GM12878 (cell line): ENCODE measurements around the gene PARP11. TPM values are rescaled to one million over a fixed set of nuclear protein-coding genes. Genes with fewer than 3 reads are reported as not detected.
A peak's percentile ranks its signal among the peaks of the same experiment; 100 is the strongest.

Experiments
- ATAC-seq: fragments of 200-7000 bp; cut with Tn5 transposase; 3 replicates; pipeline ENCODE4 v1.9.1; 2020; ENCODE audit warnings: mild to moderate bottlenecking, moderate library complexity
- BruUV-seq: library from RNA; stranded (reverse); fragments of 400-500 nt; replicated peaks from 2 replicates; lab custom pipeline; 2021; lab: Mats Ljungman, UMichigan
- CTCF ChIA-PET: fragments of 300-600 bp; sonication (Branson Sonifier 250); formaldehyde crosslinking; extraction: SDS; loops from one replicate; lab custom pipeline; 2021; ENCODE audit warnings: inconsistent platforms; lab: Yijun Ruan, JAX
- POLR2A ChIA-PET: fragments of 350-600 bp; formaldehyde crosslinking; extraction: SDS; loops from one replicate; lab custom pipeline; 2021; ENCODE audit warnings: inconsistent platforms; lab: Charles Lee
- RAD21 ChIA-PET: fragments of 300-600 bp; sonication (Branson Sonifier 250); formaldehyde crosslinking; loops from one replicate; lab custom pipeline; 2023; ENCODE audit warnings: antibody characterized with exemption; ENCODE audit not compliant: unreplicated experiment; lab: Charles Lee
- SMC1A ChIA-PET: fragments of 300-600 bp; sonication (Branson Sonifier 250); formaldehyde crosslinking; loops from one replicate; lab custom pipeline; 2023; ENCODE audit not compliant: unreplicated experiment, uncharacterized antibody; lab: Charles Lee
- DNase-seq: peaks from one replicate; pipeline ENCODE4 v3.0.0-alpha.2; 2011; ENCODE audit warnings: low read depth, low spot score
- FAIRE-seq: peaks from 3 replicates; lab custom pipeline; 2011; peaks lifted over from hg19 to GRCh38; lab: Jason Lieb, UNC
- H2AFZ ChIP-seq: 2 replicates; pipeline ENCODE4 v1.6.0; 2011; ENCODE audit warnings: low read depth, low read length, control low read depth; ENCODE audit not compliant: control insufficient read depth
- H3K27ac ChIP-seq: 2 replicates; pipeline ENCODE4 v1.5.1; 2011; ENCODE audit warnings: control low read depth; ENCODE audit not compliant: control insufficient read depth, insufficient read depth
- H3K27me3 ChIP-seq, 2 experiments: replicated peaks in 1 of 2; 2 replicates each; pipeline versions ENCODE4 v1.6.0 to v1.6.1; 2011; ENCODE audit warnings: low read length in 1 of 2; ENCODE audit not compliant: control insufficient read depth in 2 of 2, insufficient read depth in 2 of 2
- H3K36me3 ChIP-seq, 2 experiments: 2 replicates each; pipeline ENCODE4 v1.5.1; 2011; ENCODE audit warnings: low read length in 1 of 2; ENCODE audit not compliant: control insufficient read depth in 2 of 2, insufficient read depth in 2 of 2
- H3K4me1 ChIP-seq: 2 replicates; pipeline ENCODE4 v1.6.1; 2011; ENCODE audit warnings: mild to moderate bottlenecking, low read length, moderate library complexity, mixed read lengths; ENCODE audit not compliant: control insufficient read depth, insufficient read depth
- H3K4me2 ChIP-seq: 2 replicates; pipeline ENCODE4 v1.6.0; 2011; ENCODE audit warnings: control low read depth; ENCODE audit not compliant: control insufficient read depth, insufficient read depth
- H3K4me3 ChIP-seq: fragments of 200-600 bp; sonication (generic); 2 replicates; pipeline ENCODE4 v1.5.1; 2016
- H3K79me2 ChIP-seq: 2 replicates; pipeline ENCODE4 v1.6.0; 2011; ENCODE audit warnings: low read length; ENCODE audit not compliant: control insufficient read depth, insufficient read depth
- H3K9ac ChIP-seq: 2 replicates; pipeline ENCODE4 v1.8.0; 2011; ENCODE audit warnings: low read length, control low read depth, mixed read lengths; ENCODE audit not compliant: control insufficient read depth, insufficient read depth
- H3K9me3 ChIP-seq: replicated peaks from 3 replicates; pipeline ENCODE4 v1.5.1; 2011; ENCODE audit warnings: mild to moderate bottlenecking, low read length; ENCODE audit not compliant: control insufficient read depth, insufficient read depth
- H4K20me1 ChIP-seq: 2 replicates; pipeline ENCODE4 v1.6.0; 2011; ENCODE audit not compliant: control insufficient read depth, insufficient read depth
- HCFC1 ChIP-seq: fragments of 150-350 bp; IDR thresholded peaks from 2 replicates; pipeline ENCODE4 v1.6.1; 2014; ENCODE audit warnings: low read length
- HDAC6 ChIP-seq: fragments of 200-600 bp; sonication (generic); IDR thresholded peaks from one replicate; pipeline ENCODE4 v1.8.0; 2017; ENCODE audit warnings: antibody characterized with exemption; ENCODE audit not compliant: unreplicated experiment
- NFXL1 ChIP-seq: fragments of 450-650 bp; IDR thresholded peaks from 2 replicates; pipeline ENCODE4 v1.6.1; 2017; ENCODE audit warnings: antibody characterized with exemption, mild to moderate bottlenecking, borderline replicate concordance
- RELA ChIP-seq: fragments of 450-650 bp; IDR thresholded peaks from 2 replicates; pipeline ENCODE4 v1.8.0; 2014; ENCODE audit warnings: borderline replicate concordance; ENCODE audit not compliant: partially characterized antibody
- SP1 ChIP-seq: IDR thresholded peaks from one replicate; pipeline ENCODE4 v1.6.1; 2011; ENCODE audit warnings: low read depth, low read length
- WGBS: methylation state at CpG from one replicate; pipeline ENCODE4 v1.1.6; 2016; ENCODE audit warnings: low lambda C conversion rate; ENCODE audit not compliant: insufficient replicate concordance, insufficient coverage; ENCODE audit errors: missing lambda C conversion rate; 5-methylcytosine and 5-hydroxymethylcytosine counted together
- in situ Hi-C: fragments of 300-500 bp; cut with MboI; formaldehyde crosslinking; loops from 9 replicates; pipeline ENCODE4 v1.14.3; 2018; ENCODE audit warnings: mixed read lengths
- intact Hi-C: fragments of 100-400 bp; cut with micrococcal nuclease; formaldehyde crosslinking; loops from one replicate; pipeline ENCODE4 v1.14.2; 2022; ENCODE audit not compliant: unreplicated experiment
- polyA plus RNA-seq, 11 experiments: library from polyadenylated mRNA; depleted of rRNA in 4 of 11; unstranded in 6 of 11; stranded (reverse) in 5 of 11; fragments of >200 nt; fragmentation: Nextera tagmentation in 4 of 11; fragmentation: Illumina TruSeq in 1 of 11; extraction: Ambion mirVana in 4 of 11; extraction: Trizol in 1 of 11; gene quantifications; 1 replicate in 1 of 11; 2 replicates in 10 of 11; pipeline versions ENCODE4 v1.2.1 to v1.2.3, GENCODE V29; 2011 to 2016; ENCODE audit warnings: inconsistent platforms in 2 of 11, missing spikeins in 2 of 11, low read depth in 1 of 11
- total RNA-seq, 4 experiments: library from RNA; depleted of rRNA in 3 of 4; stranded (reverse); fragments of >200 nt in 3 of 4; fragmentation: Illumina TruSeq in 1 of 4; extraction: Trizol in 1 of 4; gene quantifications; 2 replicates each; pipeline versions ENCODE4 v1.2.1 to v1.2.3, GENCODE V29; 2013 to 2021
- TF ChIP-seq, protein P1 (sequence below): fragments of 450-650 bp; IDR thresholded peaks from 2 replicates; pipeline ENCODE4 v1.6.1; 2016; ENCODE audit warnings: mild to moderate bottlenecking
- TF ChIP-seq, protein P2 (sequence below): fragments of 450-650 bp; IDR thresholded peaks from 2 replicates; pipeline ENCODE4 v1.6.1; 2014; ENCODE audit warnings: mild to moderate bottlenecking
- TF ChIP-seq, protein P3 (sequence below): IDR thresholded peaks from 2 replicates; pipeline ENCODE4 v1.6.1; 2011; ENCODE audit warnings: borderline replicate concordance, low read depth, mild to moderate bottlenecking, moderate library complexity, mixed read lengths, low read length; ENCODE audit not compliant: insufficient read depth; ENCODE audit errors: extremely low read length

PARP11 gene
- total and polyA plus RNA-seq, 10 of the 15 experiments (the other 5 are each of a cell fraction or from before 2014, with no cell fraction given), result 3.0 to 14.1 (median 6.3) TPM

DNA sequence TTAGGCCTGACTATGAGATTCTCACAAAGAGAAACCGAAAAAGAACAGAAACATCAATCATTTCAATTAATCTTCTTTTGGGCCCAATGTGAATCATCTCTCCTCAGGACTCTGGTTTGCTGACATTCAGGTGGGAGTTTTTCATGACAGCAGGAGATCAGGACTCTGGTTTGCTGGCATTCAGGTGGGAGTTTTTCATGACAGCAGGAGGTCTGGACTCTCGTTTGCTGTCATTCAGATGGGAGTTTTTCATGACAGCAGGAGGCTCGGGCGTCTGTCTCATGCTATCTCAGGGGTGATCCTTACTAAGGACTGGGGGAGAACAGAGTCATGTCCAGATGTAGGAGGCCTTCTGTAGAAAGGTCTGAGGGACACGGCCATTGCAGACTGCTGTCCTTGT is 40.1 kb upstream of the PARP11 start:
- Histone ChIP-seq H3K79me2 (no peaks in the 10 kb centered on the region), H3K27ac (no peak overlapping the region), H3K36me3 (no peaks in the 10 kb centered on the region), H2AFZ (no peak overlapping the region), H3K9ac (no peak overlapping the region), H3K4me1 (no peaks in the 10 kb centered on the region), H3K27me3 (peaks cover 0 to 3% of the 10 kb centered on the region in 2 experiments; a peak in 1 of 4 replicates), H3K4me2 (no peak overlapping the region), H3K4me3 (no peak overlapping the region), H3K9me3 (no peaks in the 10 kb centered on the region; the same call in 2 of the 3 replicates), H4K20me1 (no peaks in the 10 kb centered on the region)
- DNase-seq (no peak), ATAC-seq (no peak), FAIRE-seq (no peak)
- ChIA-PET SMC1A (no interaction called here), RAD21 (no interaction called here), CTCF (interaction anchor here (1.2 kb wide), 1 partner anchor 28 kb away, joined by 3 read pairs; no protein-coding TSS in a partner anchor), POLR2A (interaction anchor here (0.6 kb wide), 1 partner anchor 19 kb away, joined by 3 read pairs; no protein-coding TSS in a partner anchor)
- no TSS peak for BruUV-seq
- TF ChIP-seq, protein P1, sequence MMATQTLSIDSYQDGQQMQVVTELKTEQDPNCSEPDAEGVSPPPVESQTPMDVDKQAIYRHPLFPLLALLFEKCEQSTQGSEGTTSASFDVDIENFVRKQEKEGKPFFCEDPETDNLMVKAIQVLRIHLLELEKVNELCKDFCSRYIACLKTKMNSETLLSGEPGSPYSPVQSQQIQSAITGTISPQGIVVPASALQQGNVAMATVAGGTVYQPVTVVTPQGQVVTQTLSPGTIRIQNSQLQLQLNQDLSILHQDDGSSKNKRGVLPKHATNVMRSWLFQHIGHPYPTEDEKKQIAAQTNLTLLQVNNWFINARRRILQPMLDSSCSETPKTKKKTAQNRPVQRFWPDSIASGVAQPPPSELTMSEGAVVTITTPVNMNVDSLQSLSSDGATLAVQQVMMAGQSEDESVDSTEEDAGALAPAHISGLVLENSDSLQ, result 0 out of 2 replicates have a peak, but pooled peaks have one; percentile 10
- TF ChIP-seq RELA (no peak), HDAC6 (no peak)
- TF ChIP-seq, protein P2, sequence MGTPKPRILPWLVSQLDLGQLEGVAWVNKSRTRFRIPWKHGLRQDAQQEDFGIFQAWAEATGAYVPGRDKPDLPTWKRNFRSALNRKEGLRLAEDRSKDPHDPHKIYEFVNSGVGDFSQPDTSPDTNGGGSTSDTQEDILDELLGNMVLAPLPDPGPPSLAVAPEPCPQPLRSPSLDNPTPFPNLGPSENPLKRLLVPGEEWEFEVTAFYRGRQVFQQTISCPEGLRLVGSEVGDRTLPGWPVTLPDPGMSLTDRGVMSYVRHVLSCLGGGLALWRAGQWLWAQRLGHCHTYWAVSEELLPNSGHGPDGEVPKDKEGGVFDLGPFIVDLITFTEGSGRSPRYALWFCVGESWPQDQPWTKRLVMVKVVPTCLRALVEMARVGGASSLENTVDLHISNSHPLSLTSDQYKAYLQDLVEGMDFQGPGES, result no peak
- WGBS, result 17% methylated on average over 5 of the region's 5 CpGs
- intact Hi-C loops (no loop called here), in situ Hi-C loops (no loop called here)

DNA sequence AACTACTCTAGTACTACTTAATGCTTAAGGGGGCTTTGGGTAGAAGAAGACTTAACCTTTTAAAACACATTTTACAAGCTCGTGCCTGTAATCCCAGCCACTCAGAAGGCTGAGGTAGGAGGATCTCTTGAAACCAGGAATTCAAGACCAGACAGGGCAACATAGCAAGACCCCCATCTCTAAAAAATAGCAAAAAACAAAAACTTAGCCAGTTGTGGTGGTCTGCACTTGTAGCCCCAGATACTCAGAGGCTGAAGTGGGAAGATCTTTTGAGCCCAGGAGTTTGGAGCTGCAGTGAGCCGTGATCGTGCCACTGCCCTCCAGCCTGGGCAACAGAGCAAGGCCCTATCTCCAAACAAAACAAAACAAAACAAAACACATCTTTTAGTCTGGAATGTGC is 39.7 kb upstream of the PARP11 start:
- POLR2A ChIA-PET, result no interaction called here
- DNase-seq (no peak), FAIRE-seq (no peak), ATAC-seq (no peak)
- WGBS, result 45% methylated on average over 3 of the region's 3 CpGs
- H2AFZ ChIP-seq, result no peak overlapping the region
- H3K36me3 ChIP-seq, result no peaks in the 10 kb centered on the region
- peaks cover 0 to 3% of the 10 kb centered on the region in 2 experiments; a peak in 1 of 4 replicates for H3K27me3 ChIP-seq
- no peak overlapping the region for H3K9ac ChIP-seq
- H3K4me1 ChIP-seq, result no peaks in the 10 kb centered on the region
- H3K79me2 ChIP-seq, result no peaks in the 10 kb centered on the region
- intact Hi-C loops, result no loop called here
- no peak overlapping the region for H3K4me2 ChIP-seq
- H3K27ac ChIP-seq, result no peak overlapping the region
- BruUV-seq, result no TSS peak
- no peak overlapping the region for H3K4me3 ChIP-seq
- RAD21 ChIA-PET, result no interaction called here
- no peaks in the 10 kb centered on the region for H4K20me1 ChIP-seq
- CTCF ChIA-PET, result interaction anchor here (1.2 kb wide), 1 partner anchor 28 kb away, joined by 3 read pairs; no protein-coding TSS in a partner anchor
- H3K9me3 ChIP-seq, result no peaks in the 10 kb centered on the region; the same call in 2 of the 3 replicates
- in situ Hi-C loops, result no loop called here
- SMC1A ChIA-PET, result no interaction called here
- TF ChIP-seq, protein P3, sequence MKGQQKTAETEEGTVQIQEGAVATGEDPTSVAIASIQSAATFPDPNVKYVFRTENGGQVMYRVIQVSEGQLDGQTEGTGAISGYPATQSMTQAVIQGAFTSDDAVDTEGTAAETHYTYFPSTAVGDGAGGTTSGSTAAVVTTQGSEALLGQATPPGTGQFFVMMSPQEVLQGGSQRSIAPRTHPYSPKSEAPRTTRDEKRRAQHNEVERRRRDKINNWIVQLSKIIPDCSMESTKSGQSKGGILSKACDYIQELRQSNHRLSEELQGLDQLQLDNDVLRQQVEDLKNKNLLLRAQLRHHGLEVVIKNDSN, result no peak
- TF ChIP-seq HCFC1 (no peak), SP1 (no peak), NFXL1 (no peak)
